HG02610 (cell line): ENCODE measurements around the gene KDM3A.
A peak's percentile ranks its signal among the peaks of the same experiment; 100 is the strongest.
"Not testable (repeated sequence)": the region's sequence is repeated elsewhere in the genome, so short reads cannot be mapped to it uniquely, and the experiment has no call there.

Experiments used
- ATAC-seq: cut with Tn5 transposase; IDR thresholded peaks from one replicate; pipeline ENCODE4 v1.9.1; 2021; ENCODE audit warnings: mild to moderate bottlenecking, moderate library complexity; ENCODE audit not compliant: unreplicated experiment

KDM3A gene

GRCh38 chr2:86476918-86477317 lies 35.7 kb downstream of the KDM3A start:
- no peak for ATAC-seq

GRCh38 chr2:86477349-86477748 lies 36.2 kb downstream of the KDM3A start:
- ATAC-seq: no peak

GRCh38 chr2:86480105-86480504 lies 38.9 kb downstream of the KDM3A start:
- ATAC-seq: no peak

- ATAC-seq: peak; percentile 55
Measured at GRCh38 chr2:86482034-86482433, 40.9 kb downstream of the KDM3A start.

DNA sequence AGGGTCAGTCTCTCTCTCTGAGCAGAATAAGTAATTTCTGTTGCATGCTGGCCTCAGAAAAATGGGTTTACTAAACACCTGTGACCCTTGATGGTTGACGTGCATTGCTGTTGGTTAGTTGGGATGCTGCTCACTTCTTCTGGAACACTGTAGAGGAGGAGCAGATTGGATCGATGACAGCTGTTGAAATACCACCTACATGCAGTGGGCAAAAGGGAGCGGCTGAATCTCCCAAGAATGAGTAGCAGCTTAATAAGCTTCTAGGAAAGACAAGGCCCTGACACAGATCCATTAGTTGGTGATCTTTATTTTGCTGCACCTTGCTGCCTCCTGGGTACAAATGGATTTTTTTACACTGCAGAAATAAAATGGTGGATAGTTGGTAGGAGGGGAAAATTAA lies 43.2 kb downstream of the KDM3A start:
- no peak for ATAC-seq

DNA sequence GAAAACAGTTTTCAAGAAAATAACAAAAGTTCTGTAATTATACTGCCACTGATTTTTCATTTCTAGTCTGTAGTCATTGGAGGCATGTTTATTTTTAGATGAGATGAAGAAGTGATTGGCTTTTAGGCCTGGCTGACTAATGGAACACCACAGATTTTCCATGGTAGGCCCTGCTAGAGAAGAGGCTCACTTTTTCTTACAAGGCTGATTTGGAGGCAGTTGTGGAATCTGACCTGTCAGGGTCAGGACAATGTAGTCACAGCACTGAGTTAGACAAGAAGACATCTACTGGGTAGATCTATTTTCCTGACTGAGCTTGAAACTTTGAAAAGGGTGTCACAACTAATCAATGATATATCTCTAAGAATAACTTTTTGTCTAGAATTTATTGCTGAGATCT lies 43.9 kb downstream of the KDM3A start:
- ATAC-seq: no peak

GRCh38 chr2:86485802-86486201 lies 44.6 kb downstream of the KDM3A start:
- no peak for ATAC-seq

DNA sequence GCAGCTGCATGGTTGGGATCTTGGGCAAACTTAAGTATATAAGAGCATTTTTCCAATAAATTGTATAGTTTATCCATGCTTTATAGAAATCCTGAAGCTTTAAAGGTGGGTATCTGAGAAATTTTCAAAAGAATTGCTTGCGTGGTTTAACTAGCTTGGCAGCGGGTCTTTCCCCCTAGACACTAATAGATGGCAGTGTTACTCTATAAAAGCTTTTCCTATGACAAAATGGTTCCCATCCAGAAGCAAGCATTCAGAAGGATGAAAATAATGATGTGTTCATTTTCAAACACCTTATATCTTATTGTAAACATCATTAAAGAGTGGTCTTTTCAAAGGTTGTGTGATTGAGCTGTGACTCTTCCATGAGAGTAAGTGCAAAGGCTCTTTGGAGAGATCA lies 45.9 kb downstream of the KDM3A start:
- ATAC-seq: no peak

- no peak for ATAC-seq
Measured at GRCh38 chr2:86488561-86489250, 47.5 kb downstream of the KDM3A start.

DNA sequence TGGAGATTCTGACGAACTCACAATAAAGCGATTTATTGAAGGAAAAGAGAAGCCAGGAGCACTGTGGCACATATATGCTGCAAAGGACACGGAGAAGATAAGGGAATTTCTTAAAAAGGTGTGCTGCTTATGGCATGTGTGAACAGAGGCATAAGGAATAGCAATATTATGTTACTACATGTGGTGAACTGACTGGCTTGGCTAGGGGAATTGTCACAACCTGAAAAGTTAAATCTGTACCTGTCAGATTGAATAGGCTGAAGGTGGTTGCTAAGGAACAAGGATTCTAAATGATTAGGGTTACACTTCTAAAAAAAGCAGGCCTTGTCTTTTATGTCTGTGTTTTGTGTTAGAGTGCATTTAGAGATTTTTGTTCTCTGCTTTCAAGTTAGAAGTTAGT lies 48.4 kb downstream of the KDM3A start:
- no peak for ATAC-seq

GRCh38 chr2:86490245-86490644 lies 49.1 kb downstream of the KDM3A start:
- no peak for ATAC-seq

DNA sequence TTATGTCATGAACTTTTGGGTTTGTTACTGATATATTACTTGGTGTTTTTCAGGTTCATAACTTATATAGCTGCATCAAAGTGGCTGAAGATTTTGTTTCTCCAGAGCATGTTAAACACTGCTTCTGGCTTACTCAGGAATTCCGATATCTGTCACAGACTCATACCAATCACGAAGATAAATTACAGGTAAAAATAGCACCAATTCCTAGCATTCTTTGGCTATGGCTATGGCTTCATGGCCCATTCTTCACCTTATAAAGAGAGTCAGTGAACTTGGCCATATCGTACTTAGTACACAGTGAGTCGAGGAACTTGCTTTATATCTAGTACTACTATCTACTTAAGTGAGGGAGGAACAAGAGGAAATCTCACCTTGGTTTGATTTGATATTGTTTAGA lies 49.9 kb downstream of the KDM3A start:
- no peak for ATAC-seq

DNA sequence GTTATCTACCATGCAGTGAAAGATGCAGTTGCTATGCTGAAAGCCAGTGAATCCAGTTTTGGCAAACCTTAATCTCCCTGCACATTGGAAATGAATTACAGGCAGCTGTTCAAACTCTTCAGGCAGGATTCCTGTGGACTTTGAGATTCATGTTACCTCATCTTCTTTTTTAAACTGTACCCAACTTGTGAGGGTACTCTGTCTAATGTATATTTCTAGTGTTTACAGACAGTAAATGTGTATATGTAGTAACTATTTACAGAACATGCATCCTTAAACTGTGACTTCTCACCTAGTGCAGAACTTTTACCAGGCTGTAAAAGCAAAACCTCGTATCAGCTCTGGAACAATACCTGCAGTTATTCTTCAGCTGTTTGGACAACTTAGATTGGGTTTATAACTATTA lies 50.9 kb downstream of the KDM3A start:
- ATAC-seq: no peak

DNA sequence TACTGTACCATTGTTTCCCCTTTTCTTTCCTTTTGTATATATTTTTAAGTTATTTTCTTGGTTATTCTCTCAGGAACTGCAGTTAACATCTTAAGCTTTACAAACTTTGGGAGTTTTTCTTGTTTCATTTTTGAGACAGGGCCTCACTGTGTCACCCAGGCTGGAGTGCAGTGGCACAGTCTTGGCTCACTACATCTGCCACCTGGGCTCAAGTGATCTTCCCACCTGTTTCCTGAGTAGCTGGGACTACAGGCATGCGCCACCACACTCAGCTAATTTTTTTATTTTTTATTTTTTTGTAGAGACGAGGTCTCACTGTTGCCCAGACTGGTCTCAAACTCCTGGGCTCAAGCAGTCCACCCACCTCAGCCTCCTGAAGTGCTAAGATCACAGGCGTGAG lies 55.2 kb downstream of the KDM3A start:
- ATAC-seq: not testable (repeated sequence)

DNA sequence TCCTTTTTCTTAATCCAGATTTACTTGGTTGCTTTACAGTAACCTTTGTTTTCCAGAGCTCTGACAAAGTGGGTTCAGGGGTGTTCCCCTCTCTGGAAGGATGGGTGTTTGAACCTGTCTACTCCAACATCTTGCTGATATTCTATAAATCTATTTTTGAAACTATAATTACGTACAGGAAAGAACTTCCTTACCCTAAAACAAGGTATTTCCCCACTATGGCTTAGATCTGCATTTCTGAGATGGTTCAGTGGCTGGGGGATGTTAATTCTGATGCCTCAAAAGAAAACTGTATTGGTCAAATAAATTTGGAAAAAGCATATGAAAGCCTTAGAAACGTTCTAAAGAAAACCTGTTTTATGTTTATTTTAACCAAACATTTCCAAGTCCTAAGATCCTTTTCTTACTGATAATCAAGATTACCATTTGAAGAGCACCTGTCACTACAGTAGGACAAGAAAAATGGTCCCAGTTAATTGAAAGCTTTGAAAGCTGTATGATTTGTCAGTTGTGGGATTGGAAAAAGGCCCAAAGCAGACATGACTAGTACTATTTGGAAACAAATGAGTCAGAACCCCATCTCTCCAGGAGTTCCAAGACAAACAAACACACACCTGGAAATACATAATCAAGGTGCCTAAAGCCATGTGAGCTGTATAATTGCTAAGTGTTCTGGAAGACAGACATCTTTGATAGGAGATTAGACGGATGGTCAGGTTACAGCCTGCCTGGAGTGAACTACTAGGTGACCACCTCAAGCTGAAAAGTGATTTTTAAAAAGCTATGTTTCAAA lies 57.5 kb downstream of the KDM3A start:
- no peak for ATAC-seq

DNA sequence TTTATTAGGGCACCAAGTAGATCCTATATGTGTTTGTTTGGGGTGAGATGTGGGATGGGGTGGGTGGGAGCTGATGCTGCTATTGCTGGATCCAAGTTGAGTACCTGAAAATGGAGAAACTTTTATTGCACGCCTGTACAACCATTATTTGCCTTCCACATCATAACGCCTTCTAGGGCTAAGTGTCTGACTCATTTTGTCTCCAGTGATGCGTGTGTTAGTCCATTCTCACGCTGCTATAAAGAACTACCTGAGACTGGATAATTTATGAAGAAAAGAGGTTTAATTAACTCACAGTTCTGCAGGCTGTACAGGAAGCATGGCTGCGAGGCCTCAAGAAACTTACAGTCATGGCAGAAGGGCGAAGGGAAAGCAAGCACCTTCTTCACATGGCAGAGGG lies 58.2 kb downstream of the KDM3A start:
- ATAC-seq: no peak

- ATAC-seq: no peak
Measured at GRCh38 chr2:86500325-86501083, 59.3 kb downstream of the KDM3A start.

GRCh38 chr2:86507600-86507999 lies 66.4 kb downstream of the KDM3A start:
- ATAC-seq: no peak

- no peak for ATAC-seq
Measured at GRCh38 chr2:86510436-86510933, 69.3 kb downstream of the KDM3A start.

DNA sequence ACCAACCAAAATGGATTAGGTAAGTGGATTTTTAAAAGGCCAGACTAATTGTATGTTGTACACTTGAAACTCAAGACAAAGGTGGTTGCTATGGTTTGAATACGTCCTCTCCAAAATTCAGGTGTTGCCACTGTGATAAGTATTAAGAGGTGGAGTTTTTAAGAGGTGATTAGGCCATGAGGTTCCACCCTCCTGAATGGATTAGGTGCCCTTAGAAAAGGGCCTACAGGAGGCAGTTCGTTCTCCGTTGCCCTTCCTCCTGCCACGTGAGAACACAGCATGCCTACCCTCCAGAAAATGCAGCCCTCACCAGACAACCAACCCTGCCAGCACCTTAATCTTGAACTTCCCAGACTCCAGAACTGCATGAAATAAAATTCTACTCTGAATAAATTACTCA lies 70.9 kb downstream of the KDM3A start:
- ATAC-seq: no peak

DNA sequence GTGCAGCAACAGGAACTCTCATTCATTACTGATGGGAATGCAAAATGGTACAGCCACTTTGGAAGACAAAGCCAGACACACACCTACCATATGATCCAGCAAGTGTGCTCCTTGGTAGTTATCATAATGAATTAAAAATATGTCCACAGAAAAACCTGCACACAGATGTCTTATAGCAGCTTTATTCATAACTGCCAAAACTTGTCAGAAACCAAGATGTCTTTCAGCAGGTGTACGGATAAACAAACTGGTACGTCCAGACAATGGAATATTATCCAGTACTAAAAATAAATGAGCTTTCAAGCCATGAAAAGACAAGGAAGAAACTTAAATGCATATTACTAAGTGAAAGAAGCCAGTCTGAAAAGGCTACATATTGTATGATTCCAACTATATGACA lies 71.7 kb downstream of the KDM3A start:
- ATAC-seq: no peak
